Measurements from ENCODE around the gene ALPL. TPM values are rescaled to one million over a fixed set of nuclear protein-coding genes. Genes with fewer than 3 reads are reported as not detected.

ALPL gene
- total and polyA plus RNA-seq, 9 of the 15 experiments (the other 6 are each of a cell fraction or from before 2014, with no cell fraction given) = 0.04 to 0.38 (median 0.18) TPM; not detected in 4

GRCh38 chr1:21596628-21597027 lies 87.4 kb downstream of the ALPL start (continued):
- no peak for TF ChIP-seq ZNF780A (CRISPR knock-in tag; IDR thresholded peaks at IDR 0.05)
- no peak for TF ChIP-seq CBX2 (IDR thresholded peaks at IDR 0.05; ENCODE audit: insufficient read depth, low read length, poor library complexity, severe bottlenecking)
- TF ChIP-seq TSC22D4 (tag; IDR thresholded peaks at IDR 0.05) = no peak
- TF ChIP-seq BCOR (IDR thresholded peaks at IDR 0.05) = peak; percentile 97
- TF ChIP-seq PBX2 (CRISPR knock-in tag; IDR thresholded peaks at IDR 0.05; ENCODE audit: low read depth) = peak; percentile 3; the same call in 1 of the 2 replicates
- no peak for TF ChIP-seq PBX2 (tag; conservative IDR thresholded peaks at IDR 0.05; ENCODE audit: low read depth)
- no peak for TF ChIP-seq E2F4 (CRISPR knock-in tag; IDR thresholded peaks at IDR 0.05; ENCODE audit: low read depth)
- TF ChIP-seq CBX1 (IDR thresholded peaks at IDR 0.05; ENCODE audit: low read depth) = peak; percentile 54; the same call in 1 of the 2 replicates
- TF ChIP-seq PTBP1 (IDR thresholded peaks at IDR 0.05; ENCODE audit: low read depth, low read length) = peak; percentile 92
- TF ChIP-seq RCOR1 (IDR thresholded peaks at IDR 0.05; ENCODE audit: borderline replicate concordance in 1 of 2, low read depth in 2 of 2, low read length in 2 of 2) = peak; percentile 37 to 39; a peak in 3 of 4 replicates
- TF ChIP-seq KDM1A (IDR thresholded peaks at IDR 0.05) = peak; percentile 56 to 82; a peak in 3 of 4 replicates
- peak; percentile 72; the same call in 1 of the 2 replicates for TF ChIP-seq ADNP (tag; IDR thresholded peaks at IDR 0.05)
